Heart left ventricle (tissue), 16 donors: ENCODE results near the gene ZBTB46. TPM values are rescaled to one million over a fixed set of nuclear protein-coding genes. Genes with fewer than 3 reads are reported as not detected.

Experiments
- ATAC-seq, 4 donors: fragments of 200-7000 bp; cut with Tn5 transposase; one replicate each; pipeline ENCODE4 v1.9.1; 2020 to 2022; ENCODE audit warnings: moderate library complexity in 4 of 4, mild to moderate bottlenecking in 3 of 4, moderate number of reproducible peaks in 1 of 4
- DNase-seq, 5 donors: peaks; one replicate each; pipeline ENCODE4 v3.0.0-alpha.2; 2020
- H3K27ac ChIP-seq, 12 donors: fragments of 200-600 bp; sonication (generic) in 4 of 12; one replicate each; pipeline versions ENCODE4 v1.5.0 to v1.8.0; 2016 to 2022; ENCODE audit warnings: mild to moderate bottlenecking in 2 of 12
- H3K27me3 ChIP-seq, 9 donors: fragments of 200-600 bp; sonication (generic) in 2 of 9; one replicate each; pipeline versions ENCODE4 v1.5.1 to v1.8.0; 2016 to 2022; ENCODE audit warnings: mild to moderate bottlenecking in 3 of 9
- H3K36me3 ChIP-seq, 9 donors: fragments of 200-600 bp; sonication (generic) in 2 of 9; one replicate each; pipeline versions ENCODE4 v1.5.0 to v1.8.0; 2018 to 2022; ENCODE audit warnings: mild to moderate bottlenecking in 2 of 9
- H3K4me1 ChIP-seq, 12 donors: fragments of 200-600 bp; sonication (generic) in 4 of 12; one replicate each; pipeline versions ENCODE4 v1.5.0 to v1.8.0; 2016 to 2022; ENCODE audit warnings: mild to moderate bottlenecking in 3 of 12
- H3K4me3 ChIP-seq, 12 donors: fragments of 200-600 bp; sonication (generic) in 4 of 12; one replicate each; pipeline versions ENCODE4 v1.5.0 to v1.8.0; 2017 to 2022; ENCODE audit warnings: mild to moderate bottlenecking in 9 of 12, moderate library complexity in 4 of 12
- H3K9me3 ChIP-seq, 12 donors: fragments of 200-600 bp; sonication (generic) in 4 of 12; one replicate each; pipeline versions ENCODE4 v1.5.0 to v1.8.0; 2016 to 2022; ENCODE audit warnings: mild to moderate bottlenecking in 1 of 12
- CTCF ChIP-seq, 12 donors: fragments of 200-600 bp; sonication (generic) in 4 of 12; IDR thresholded peaks; one replicate each; pipeline versions ENCODE4 v1.5.0 to v1.8.0; 2018 to 2022; ENCODE audit warnings: antibody characterized with exemption in 12 of 12, mild to moderate bottlenecking in 5 of 12
- POLR2A ChIP-seq, 2 donors: fragments of 450-650 bp; IDR thresholded peaks; one replicate each; pipeline ENCODE4 v1.6.1; 2017; ENCODE audit warnings: antibody characterized with exemption in 2 of 2, mild to moderate bottlenecking in 2 of 2, moderate library complexity in 2 of 2
- WGBS, 4 donors: extraction: QIAGEN DNeasy Blood & Tissue Kit in 2 of 4; methylation state at CpG; one replicate each; pipeline versions ENCODE4 v1.1.5 to v1.1.7; 2013 to 2018; 5-methylcytosine and 5-hydroxymethylcytosine counted together
- intact Hi-C, 10 donors: fragments of 100-400 bp; cut with DNase I; formaldehyde crosslinking; loops; one replicate each; pipeline versions ENCODE4 v1.11.1 to v1.14.2; 2022
- polyA plus RNA-seq, 2 donors: library from polyadenylated mRNA; stranded (reverse); fragments of 200-250 nt; gene quantifications; one replicate each; pipeline ENCODE4 v1.2.3, GENCODE V29; 2013
- total RNA-seq, 9 donors: library from RNA; depleted of rRNA in 2 of 9; stranded (reverse); fragments of >200 nt in 2 of 9; fragmentation: NEBNext Ultra II Directional in 3 of 9; extraction: Animal tissue kit (Norgen Biotek cat#: 25700) in 3 of 9; gene quantifications; one replicate each; pipeline versions ENCODE4 v1.1.0 to v1.2.4, GENCODE V29; 2016 to 2023
- donor health status: ischemic (EF 13 %, LVEDD 7.1; RV severe dilation, severe dysfunction).
- donor health status: healthy with polysubstance abuse.
- donor health status: DM: no; HTN: yes; CAD: no.
- donor health status: DM: no; HTN: no; CAD: no.
- donor health status: ischemic (EF 25% LVEDD 6.9; RV normal size, moderate dysfunction).
- donor health status: ischemic (EF 25% LVEDD 5.7; RV mildly dilated, moderate dysfunction).
- donor health status: healthy.
- donor health status: DM: yes; HTN: yes; CAD: no.
- donor health status: ischemic (EF 35%, LVEDD 5.7; RV mildly dilated, moderate dysfunction).
- donor health status: nonischemic (EF 11% LVEDD 7.7; RV severe dilation, severe dysfunction).
- donor health status: DM: yes; HTN: yes; CAD: no.
- donor health status: PGD.
- donor health status: ischemic (EF 29% LVEDD 5.4; RV normal size, mild dysfunction).
- donor health status: nonischemic (EF 23%, LVEDD 6.1; RV moderate dilation, normal function).

Gene ZBTB46
- total and polyA plus RNA-seq, 11 donors = 6.6 to 27.4 (median 14.3) TPM

- intact Hi-C loops = loop anchor here in 3 of 10 donors (5.0 to 10.0 kb wide), 2 partner anchors 91 to 204 kb away; partner anchors contain the start of genes SAMD10 (in 2 of the 3) and ABHD16B (in 1 of the 3)
- H3K36me3 ChIP-seq = peaks cover 0 to 65% (median 48%) of the 10 kb centered on the region in 9 donors
- no peaks in the 10 kb centered on the region for H3K27me3 ChIP-seq
- DNase-seq (peak in 3 of 5 donors; percentile 16 to 57 (median 17)), ATAC-seq (no peak)
- TF ChIP-seq POLR2A (IDR thresholded peaks at IDR 0.05) (no peak), CTCF (IDR thresholded peaks at IDR 0.05) (no peak)
- H3K4me1 ChIP-seq = peaks cover 0 to 35% (median 15%) of the 10 kb centered on the region in 12 donors
- no peak overlapping the region for H3K27ac ChIP-seq
- H3K4me3 ChIP-seq = no peak overlapping the region
- no peaks in the 10 kb centered on the region for H3K9me3 ChIP-seq
- WGBS, 4 donors = 91 to 94% (median 93%) methylated on average over 37 to 52 of the region's 52 CpGs
These were observed 59.9 kb downstream of the ZBTB46 start for GRCh38 chr20:63771046-63771707.

DNA sequence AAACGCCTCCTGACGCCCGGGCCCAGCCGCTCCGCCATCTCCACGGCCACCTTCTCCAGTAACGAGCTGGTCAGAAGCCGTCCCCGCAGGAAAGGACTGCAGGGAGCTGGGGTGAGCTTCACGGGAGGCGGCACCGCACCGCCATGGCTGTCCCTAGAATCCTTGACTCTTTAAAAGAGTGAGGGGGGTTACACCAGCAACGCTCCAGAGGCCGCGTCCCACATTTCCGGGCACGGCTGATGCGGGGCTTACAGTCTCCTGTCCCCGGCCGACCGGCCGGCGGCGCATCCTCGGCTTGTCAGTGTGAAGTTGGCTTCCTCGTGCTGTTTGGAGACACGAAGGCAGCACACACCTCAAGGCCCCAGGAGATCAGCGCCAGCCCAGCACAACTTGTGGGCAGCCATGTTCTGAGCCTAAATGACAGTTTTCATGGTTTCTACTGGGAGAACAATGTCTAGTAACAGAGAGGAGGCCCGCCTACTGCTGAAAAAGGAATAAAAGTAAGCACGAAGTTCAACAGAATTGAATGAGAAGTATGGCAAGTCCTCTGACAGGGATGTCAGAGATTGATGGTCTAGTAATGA, 61.1 kb downstream of the ZBTB46 start:
- 91 to 94% (median 93%) methylated on average over 25 to 31 of the region's 31 CpGs for WGBS, 4 donors
- peaks cover 0 to 58% (median 42%) of the 10 kb centered on the region in 9 donors for H3K36me3 ChIP-seq
- TF ChIP-seq CTCF (IDR thresholded peaks at IDR 0.05) (no peak), POLR2A (IDR thresholded peaks at IDR 0.05) (no peak)
- DNase-seq (peak in 2 of 5 donors; percentile 11 to 61), ATAC-seq (no peak)
- peaks cover 0 to 25% (median 14%) of the 10 kb centered on the region in 12 donors for H3K4me1 ChIP-seq
- no peaks in the 10 kb centered on the region for H3K9me3 ChIP-seq
- no peak overlapping the region for H3K4me3 ChIP-seq
- H3K27me3 ChIP-seq = no peaks in the 10 kb centered on the region
- no peak overlapping the region for H3K27ac ChIP-seq
- intact Hi-C loops = loop anchor here in 4 of 10 donors (2.0 to 10.0 kb wide), 3 partner anchors 17 to 205 kb away; partner anchors contain the start of genes SAMD10 (in 2 of the 4) and ABHD16B (in 1 of the 4)

GRCh38 chr20:63768591-63769515, 62.2 kb downstream of the ZBTB46 start:
- peaks cover 0 to 20% (median 13%) of the 10 kb centered on the region in 12 donors for H3K4me1 ChIP-seq
- no peaks in the 10 kb centered on the region for H3K27me3 ChIP-seq
- ATAC-seq (no peak), DNase-seq (peak in 3 of 5 donors; percentile 14 to 56 (median 18))
- no peak for TF ChIP-seq CTCF (IDR thresholded peaks at IDR 0.05)
- no peak for TF ChIP-seq POLR2A (IDR thresholded peaks at IDR 0.05)
- no peak overlapping the region for H3K27ac ChIP-seq
- H3K36me3 ChIP-seq = peaks cover 0 to 56% (median 46%) of the 10 kb centered on the region in 9 donors
- 90 to 91% (median 91%) methylated on average over 23 to 26 of the region's 26 CpGs for WGBS, 4 donors
- intact Hi-C loops = loop anchor here in 1 of 10 donors (2.0 kb wide), 1 partner anchor 16 kb away; no protein-coding TSS in a partner anchor
- no peak overlapping the region for H3K4me3 ChIP-seq
- no peaks in the 10 kb centered on the region for H3K9me3 ChIP-seq
